SK-MEL-5 (cell line): Measurements from ENCODE around the gene NRXN3. TPM values are rescaled to one million over a fixed set of nuclear protein-coding genes. Genes with fewer than 3 reads are reported as not detected.
A peak's percentile ranks its signal among the peaks of the same experiment; 100 is the strongest.

Experiments used
- DNase-seq: peaks from one replicate; pipeline ENCODE4 v3.0.0-alpha.2; 2016; ENCODE audit warnings: low read depth, low spot score
- in situ Hi-C: cut with HindIII; loops from 2 replicates; pipeline ENCODE4 v1.10.0; 2016; ENCODE audit warnings: low sequenced_read_pairs, high pct_unique_total_duplicates, low pct_unique_long_range_greater_than_20kb
- total RNA-seq: library from RNA; depleted of rRNA; stranded (reverse); fragments of >200 nt; shearing (Covaris generic); gene quantifications from 2 replicates; pipeline ENCODE4 v1.2.3, GENCODE V29; 2014

The NRXN3 gene
- total RNA-seq, 1 experiment from 2014 or later = 0.03 TPM

DNA sequence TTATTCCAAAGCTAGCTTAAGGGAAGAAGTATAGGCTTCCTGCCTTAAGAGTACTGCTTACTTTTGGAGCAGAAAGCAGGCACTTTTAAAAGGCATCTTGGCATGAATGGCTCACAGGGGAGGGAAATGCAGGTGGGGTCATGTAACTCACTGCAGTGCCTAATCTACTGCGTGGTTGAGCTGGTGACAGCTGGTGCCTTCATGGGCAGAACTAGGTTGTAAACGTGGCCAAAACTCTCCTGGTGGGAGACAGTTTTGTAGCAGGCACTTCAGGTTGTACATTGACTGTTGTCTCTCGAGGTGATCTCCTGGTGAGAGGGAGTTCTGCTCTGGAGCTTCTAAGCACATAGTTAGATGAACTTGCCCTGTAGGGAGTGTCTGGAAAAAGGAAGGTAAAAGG lies 1078.6 kb downstream of the NRXN3 start:
- no peak for DNase-seq
- in situ Hi-C loops = no loop called here

GRCh38 chr14:79251278-79251677 lies 1081.1 kb downstream of the NRXN3 start:
- DNase-seq = no peak
- in situ Hi-C loops = no loop called here

GRCh38 chr14:79253576-79253975 lies 1083.4 kb downstream of the NRXN3 start:
- DNase-seq = no peak

GRCh38 chr14:79254069-79254775 lies 1084.0 kb downstream of the NRXN3 start:
- in situ Hi-C loops = no loop called here
- no peak for DNase-seq

More at GRCh38 chr14:79253576-79253975, 1083.4 kb downstream of the NRXN3 start:
- in situ Hi-C loops = no loop called here

DNA sequence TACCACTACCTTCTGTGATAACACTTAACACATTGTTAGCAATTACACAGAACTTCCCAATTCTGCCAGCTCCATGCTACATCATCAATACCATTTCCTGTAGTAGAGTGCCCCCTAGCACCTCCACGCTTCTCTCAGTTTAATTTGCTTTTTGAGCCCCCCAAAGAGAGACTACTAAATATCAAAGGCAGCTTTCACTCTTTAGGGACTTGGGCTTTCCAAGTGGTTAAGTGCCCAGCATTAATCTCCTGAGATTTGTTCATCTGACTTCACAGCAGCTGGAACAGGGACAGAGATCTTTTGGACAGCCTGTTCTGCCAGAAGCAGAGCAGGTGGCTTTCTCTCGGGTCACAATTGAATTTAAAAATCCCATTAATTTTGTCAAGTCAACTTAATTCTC lies 1086.2 kb downstream of the NRXN3 start:
- DNase-seq = no peak
- in situ Hi-C loops = no loop called here

GRCh38 chr14:79260406-79260805 lies 1090.2 kb downstream of the NRXN3 start:
- in situ Hi-C loops = no loop called here
- no peak for DNase-seq

- in situ Hi-C loops = no loop called here
- no peak for DNase-seq
These were observed 1095.3 kb downstream of the NRXN3 start for GRCh38 chr14:79265366-79265946.

DNA sequence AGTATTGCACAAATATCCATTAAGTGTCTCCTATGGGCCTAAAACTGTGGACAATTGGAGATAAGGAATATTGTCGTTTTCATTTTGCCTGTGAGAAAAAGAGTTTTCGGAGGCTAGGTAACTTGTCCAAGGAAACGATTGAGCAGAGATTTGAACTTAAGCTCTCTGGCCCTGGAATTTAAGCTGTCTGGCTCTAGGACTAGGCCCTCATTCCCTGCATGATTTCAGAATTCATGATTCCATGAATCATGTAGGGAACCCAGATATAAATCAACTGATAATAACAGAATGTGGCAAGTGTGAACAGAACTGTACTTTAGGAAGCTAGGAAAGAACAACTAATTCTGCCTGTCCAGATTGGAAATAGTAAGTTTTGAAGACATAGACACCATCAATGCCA lies 1100.2 kb downstream of the NRXN3 start:
- in situ Hi-C loops = no loop called here
- no peak for DNase-seq

- DNase-seq = no peak
- in situ Hi-C loops = no loop called here
These were observed 1100.9 kb downstream of the NRXN3 start for GRCh38 chr14:79271122-79271521.

DNA sequence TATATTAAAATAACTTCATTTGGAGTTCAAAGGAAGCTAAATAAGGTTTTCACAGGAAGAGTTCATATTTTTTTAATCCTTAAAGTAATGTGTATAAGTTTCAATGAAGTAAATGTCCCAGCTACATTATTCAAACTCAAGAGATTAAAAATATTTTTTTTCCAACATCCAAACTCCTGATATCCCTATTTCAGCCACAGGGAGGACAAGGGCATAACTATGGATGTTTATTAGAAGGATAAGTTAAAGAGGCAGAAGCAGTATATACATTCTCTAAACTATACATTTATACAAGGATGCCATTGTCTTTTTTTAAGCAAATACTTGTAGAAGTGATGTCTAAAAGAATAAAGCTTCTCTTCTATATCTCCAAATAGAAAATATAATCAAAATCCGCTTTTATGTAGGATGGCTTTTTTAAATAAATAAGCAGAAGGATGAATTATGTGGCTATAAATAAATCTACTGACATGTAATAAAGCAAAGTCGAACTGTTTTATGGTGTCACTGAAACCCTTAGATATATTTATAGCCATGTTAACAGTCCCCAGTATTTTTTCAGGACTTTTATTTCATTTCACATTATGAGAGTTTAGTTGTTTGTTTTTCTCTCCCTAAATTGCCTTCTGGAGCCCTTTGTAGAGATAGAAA lies 1104.6 kb downstream of the NRXN3 start:
- no peak for DNase-seq
- in situ Hi-C loops = no loop called here

DNA sequence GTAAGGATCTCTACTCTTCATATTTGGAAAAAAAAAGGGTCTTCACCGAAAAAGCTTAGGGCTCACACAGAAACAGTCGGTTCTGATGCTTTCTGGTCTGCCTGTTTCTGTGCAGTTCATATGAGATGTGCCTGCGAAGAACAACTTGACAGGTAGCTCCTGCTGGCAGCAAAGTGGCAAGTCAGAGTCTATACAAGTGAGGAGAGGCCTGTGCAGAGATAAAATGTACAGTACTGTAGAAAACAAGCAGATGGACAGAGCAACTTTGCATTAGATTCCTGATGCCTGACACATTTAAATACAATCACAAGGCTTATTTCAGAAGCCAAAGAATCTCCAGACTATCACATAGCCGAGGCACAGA lies 1105.1 kb downstream of the NRXN3 start:
- in situ Hi-C loops = no loop called here
- no peak for DNase-seq

DNA sequence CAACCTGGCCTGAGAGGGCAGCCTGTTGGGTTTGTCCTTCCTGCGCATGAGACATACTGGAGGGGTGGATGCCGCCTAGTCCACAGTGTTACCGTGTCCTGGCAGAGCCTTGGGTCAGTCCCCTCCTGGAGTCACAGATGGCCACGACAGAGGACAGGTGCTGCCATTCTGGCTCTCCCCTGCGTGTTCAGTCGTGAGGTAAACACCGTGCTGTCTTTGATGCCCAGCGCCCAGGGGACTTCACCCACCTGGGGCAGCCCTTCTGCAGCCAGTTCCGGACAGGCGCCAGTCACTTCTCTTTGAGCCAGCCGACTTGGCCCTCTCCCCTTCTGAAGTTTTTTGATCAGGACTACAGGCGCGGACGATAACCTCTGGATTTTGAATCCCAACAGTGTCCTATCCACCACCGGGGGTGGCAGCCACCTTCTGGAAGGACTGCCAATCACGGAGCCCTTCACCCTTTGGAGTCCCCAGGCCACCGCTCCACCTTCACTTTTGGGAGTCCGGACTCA lies 1108.2 kb downstream of the NRXN3 start:
- DNase-seq = no peak
- in situ Hi-C loops = no loop called here

GRCh38 chr14:79278798-79279644 lies 1108.8 kb downstream of the NRXN3 start:
- in situ Hi-C loops = no loop called here

DNA sequence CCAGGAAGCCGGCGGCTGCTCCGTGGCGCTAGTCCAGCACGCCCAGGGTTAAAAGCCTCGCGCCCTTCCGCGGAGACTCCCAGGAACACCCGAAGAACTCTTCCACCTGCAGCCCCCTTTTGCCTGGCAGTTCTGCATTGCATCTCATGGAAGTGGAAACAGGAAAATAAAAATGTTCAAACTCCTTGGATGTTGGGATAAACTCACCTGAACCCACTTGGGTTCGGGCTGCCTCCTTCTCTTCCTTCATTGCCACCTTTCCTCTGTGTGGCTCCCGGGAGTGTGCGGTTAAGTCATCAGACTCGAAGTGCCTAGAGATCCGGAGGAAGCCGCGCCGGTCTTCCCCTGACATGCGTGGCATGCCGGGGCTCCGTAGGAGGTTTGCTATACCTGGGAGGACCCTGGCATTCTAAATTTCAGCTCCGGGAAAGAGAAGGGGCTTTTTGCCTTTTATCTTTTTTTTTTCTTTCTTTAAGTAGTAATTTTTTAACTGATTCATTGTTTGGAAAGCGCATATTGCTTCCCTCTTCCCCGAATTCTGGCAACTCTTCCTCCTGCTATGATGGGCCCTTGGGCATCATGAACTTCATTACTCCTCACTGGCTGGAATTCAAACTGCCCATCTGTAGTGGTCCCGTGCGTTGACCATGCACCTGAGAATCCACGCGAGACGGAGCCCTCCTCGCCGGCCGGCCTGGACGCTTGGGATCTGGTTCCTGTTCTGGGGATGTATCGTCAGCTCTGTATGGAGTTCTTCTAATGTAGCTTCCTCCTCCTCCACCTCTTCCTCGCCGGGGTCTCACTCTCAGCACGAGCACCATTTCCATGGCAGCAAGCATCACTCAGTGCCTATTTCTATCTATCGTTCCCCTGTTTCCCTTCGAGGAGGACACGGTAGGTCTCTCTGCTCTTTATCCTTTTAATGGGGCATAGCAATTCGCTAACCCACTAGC lies 1109.7 kb downstream of the NRXN3 start:
- peak; percentile 4 for DNase-seq
- in situ Hi-C loops = no loop called here

More at GRCh38 chr14:79278798-79279644, 1108.8 kb downstream of the NRXN3 start:
- peak; percentile 74 for DNase-seq

GRCh38 chr14:79281244-79282152 lies 1111.3 kb downstream of the NRXN3 start:
- DNase-seq = no peak
- in situ Hi-C loops = no loop called here

DNA sequence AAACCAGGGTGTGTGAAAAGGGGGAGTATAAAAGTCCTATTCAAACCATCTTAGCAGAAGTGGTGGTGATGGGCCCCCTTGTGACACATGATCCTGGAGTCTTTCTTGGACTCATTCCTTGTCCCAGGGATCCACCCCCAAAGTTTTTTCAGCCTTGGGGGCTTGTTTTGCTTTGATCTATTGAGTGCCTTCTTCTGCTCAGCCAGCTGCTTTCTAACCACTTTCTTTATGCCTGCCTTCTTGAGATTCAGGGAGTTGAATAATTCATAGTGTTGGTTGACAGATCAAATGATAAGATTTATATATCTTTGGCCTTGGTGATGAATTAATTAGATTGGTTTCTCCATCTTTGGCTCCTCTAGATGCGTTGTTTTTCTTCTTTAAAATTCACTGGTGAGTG lies 1114.4 kb downstream of the NRXN3 start:
- in situ Hi-C loops = no loop called here
- no peak for DNase-seq
